IPS-20b (cell line): ENCODE measurements around the gene AGFG2.
"Not testable (repeated sequence)": the region's sequence is repeated elsewhere in the genome, so short reads cannot be mapped to it uniquely, and the experiment has no call there.

Source experiments
- H3K27ac ChIP-seq: one replicate; pipeline ENCODE4 v1.5.1; 2013; ENCODE audit warnings: low read length
- H3K27me3 ChIP-seq: 2 replicates; pipeline ENCODE4 v1.6.1; 2013; ENCODE audit warnings: mild to moderate bottlenecking, low read length, inconsistent platforms; ENCODE audit not compliant: insufficient read depth
- H3K36me3 ChIP-seq: 2 replicates; pipeline ENCODE4 v1.6.1; 2013; ENCODE audit warnings: low read depth, mild to moderate bottlenecking, inconsistent platforms, low read length, moderate library complexity; ENCODE audit not compliant: insufficient read depth
- H3K4me1 ChIP-seq: 2 replicates; pipeline ENCODE4 v1.6.1; 2013; ENCODE audit warnings: mild to moderate bottlenecking, control low read depth, inconsistent platforms, low read length, moderate library complexity; ENCODE audit not compliant: insufficient read depth
- H3K4me3 ChIP-seq: 2 replicates; pipeline ENCODE4 v1.5.1; 2013; ENCODE audit warnings: mild to moderate bottlenecking, low read length, inconsistent platforms
- H3K9ac ChIP-seq: 2 replicates; pipeline ENCODE4 v1.6.1; 2013; ENCODE audit warnings: low read depth, mild to moderate bottlenecking, inconsistent platforms, low read length, moderate library complexity
- H3K9me3 ChIP-seq: 2 replicates; pipeline ENCODE4 v1.6.1; 2013; ENCODE audit warnings: mild to moderate bottlenecking, low read depth, low read length, inconsistent platforms; ENCODE audit not compliant: insufficient read depth

Gene AGFG2

GRCh38 chr7:100523192-100523591 lies 15.8 kb upstream of the AGFG2 start:
- not testable (repeated sequence) for H3K9ac ChIP-seq, H3K36me3 ChIP-seq, H3K27me3 ChIP-seq, H3K27ac ChIP-seq, H3K9me3 ChIP-seq, H3K4me1 ChIP-seq, H3K4me3 ChIP-seq

GRCh38 chr7:100528108-100528866 lies 10.7 kb upstream of the AGFG2 start:
- H3K4me1 ChIP-seq, H3K9ac ChIP-seq, H3K36me3 ChIP-seq, H3K4me3 ChIP-seq, H3K9me3 ChIP-seq, H3K27ac ChIP-seq, H3K27me3 ChIP-seq: not testable (repeated sequence)

- H3K36me3 ChIP-seq = no peaks in the 10 kb centered on the region
- no peaks in the 10 kb centered on the region for H3K4me1 ChIP-seq
- no peak overlapping the region for H3K27ac ChIP-seq
- no peaks in the 10 kb centered on the region for H3K27me3 ChIP-seq
- H3K4me3 ChIP-seq = no peak overlapping the region
- no peak overlapping the region for H3K9ac ChIP-seq
- no peaks in the 10 kb centered on the region for H3K9me3 ChIP-seq
These were observed 6.6 kb upstream of the AGFG2 start for GRCh38 chr7:100532165-100533022.

- H3K4me3 ChIP-seq, H3K27ac ChIP-seq, H3K9ac ChIP-seq, H3K36me3 ChIP-seq, H3K9me3 ChIP-seq, H3K4me1 ChIP-seq: not testable (repeated sequence)
- H3K27me3 ChIP-seq = peaks cover 14% of the 10 kb centered on the region
These were observed 3.0 kb upstream of the AGFG2 start for GRCh38 chr7:100535982-100536381.

GRCh38 chr7:100536695-100537094 lies 2.3 kb upstream of the AGFG2 start:
- Histone ChIP-seq H3K27me3 (peaks cover 19% of the 10 kb centered on the region), H3K4me1 (peaks cover 14% of the 10 kb centered on the region)
- not testable (repeated sequence) for H3K27ac ChIP-seq, H3K36me3 ChIP-seq, H3K9ac ChIP-seq, H3K9me3 ChIP-seq, H3K4me3 ChIP-seq

- no peak overlapping the region; the same call in 1 of the 2 replicates for H3K9ac ChIP-seq
- H3K4me1 ChIP-seq = peaks cover 22% of the 10 kb centered on the region
- no peaks in the 10 kb centered on the region for H3K9me3 ChIP-seq
- no peak overlapping the region for H3K27ac ChIP-seq
- peak overlapping the region; percentile 68 for H3K4me3 ChIP-seq
- peaks cover 19% of the 10 kb centered on the region for H3K27me3 ChIP-seq
- no peaks in the 10 kb centered on the region for H3K36me3 ChIP-seq
These were observed 702 bp upstream of the AGFG2 start for GRCh38 chr7:100538348-100538653.

GRCh38 chr7:100539436-100540006 lies 518 bp downstream of the AGFG2 start:
- no peak overlapping the region for H3K27ac ChIP-seq
- no peaks in the 10 kb centered on the region for H3K9me3 ChIP-seq
- peak overlapping the region; percentile 63; the same call in 1 of the 2 replicates for H3K9ac ChIP-seq
- H3K36me3 ChIP-seq = no peaks in the 10 kb centered on the region
- H3K27me3 ChIP-seq = peaks cover 19% of the 10 kb centered on the region
- peak overlapping the region; percentile 80 for H3K4me3 ChIP-seq
- peaks cover 33% of the 10 kb centered on the region for H3K4me1 ChIP-seq

GRCh38 chr7:100540073-100540723 lies 1.2 kb downstream of the AGFG2 start:
- H3K4me1 ChIP-seq = peaks cover 39% of the 10 kb centered on the region
- peaks cover 19% of the 10 kb centered on the region for H3K27me3 ChIP-seq
- H3K4me3 ChIP-seq = peak overlapping the region; percentile 80
- H3K9ac ChIP-seq = peak overlapping the region; percentile 63; the same call in 1 of the 2 replicates
- no peak overlapping the region for H3K27ac ChIP-seq
- no peaks in the 10 kb centered on the region for H3K9me3 ChIP-seq
- no peaks in the 10 kb centered on the region for H3K36me3 ChIP-seq

- Histone ChIP-seq H3K4me3 (peak overlapping the region; percentile 48; the same call in 1 of the 2 replicates), H3K4me1 (peaks cover 50% of the 10 kb centered on the region), H3K27me3 (peaks cover 19% of the 10 kb centered on the region)
- H3K9ac ChIP-seq, H3K36me3 ChIP-seq, H3K9me3 ChIP-seq, H3K27ac ChIP-seq: not testable (repeated sequence)
These were observed 2.3 kb downstream of the AGFG2 start for GRCh38 chr7:100541309-100541708.

GRCh38 chr7:100543586-100543985 lies 4.6 kb downstream of the AGFG2 start:
- peak overlapping the region; percentile 16; the same call in 1 of the 2 replicates for H3K4me3 ChIP-seq
- no peak overlapping the region for H3K27ac ChIP-seq
- no peaks in the 10 kb centered on the region for H3K36me3 ChIP-seq
- H3K9ac ChIP-seq = peak overlapping the region; percentile 47; the same call in 1 of the 2 replicates
- H3K4me1 ChIP-seq = peaks cover 60% of the 10 kb centered on the region
- H3K27me3 ChIP-seq = peaks cover 19% of the 10 kb centered on the region
- H3K9me3 ChIP-seq = no peaks in the 10 kb centered on the region

GRCh38 chr7:100544386-100544785 lies 5.4 kb downstream of the AGFG2 start:
- H3K27ac ChIP-seq = no peak overlapping the region
- peaks cover 19% of the 10 kb centered on the region for H3K27me3 ChIP-seq
- H3K36me3 ChIP-seq = no peaks in the 10 kb centered on the region
- peaks cover 60% of the 10 kb centered on the region for H3K4me1 ChIP-seq
- no peak overlapping the region for H3K9ac ChIP-seq
- no peaks in the 10 kb centered on the region for H3K9me3 ChIP-seq
- no peak overlapping the region for H3K4me3 ChIP-seq
